Stimulated activated CD8-positive, alpha-beta memory T cell treated with anti-CD3 and anti-CD28 coated beads, Interleukin-4, amount 100 ng/mL, for 24 hours (primary cell): ENCODE measurements around the gene GLRX5.
A peak's percentile ranks its signal among the peaks of the same experiment; 100 is the strongest.
"Not testable (repeated sequence)": the region's sequence is repeated elsewhere in the genome, so short reads cannot be mapped to it uniquely, and the experiment has no call there.

Experiments
- DNase-seq: peaks from one replicate; pipeline ENCODE4 v3.0.0-alpha.2; 2020; ENCODE audit warnings: low read depth

Gene GLRX5

GRCh38 chr14:95559203-95559602 is 24.4 kb downstream of the GLRX5 start:
- DNase-seq = no peak

DNA sequence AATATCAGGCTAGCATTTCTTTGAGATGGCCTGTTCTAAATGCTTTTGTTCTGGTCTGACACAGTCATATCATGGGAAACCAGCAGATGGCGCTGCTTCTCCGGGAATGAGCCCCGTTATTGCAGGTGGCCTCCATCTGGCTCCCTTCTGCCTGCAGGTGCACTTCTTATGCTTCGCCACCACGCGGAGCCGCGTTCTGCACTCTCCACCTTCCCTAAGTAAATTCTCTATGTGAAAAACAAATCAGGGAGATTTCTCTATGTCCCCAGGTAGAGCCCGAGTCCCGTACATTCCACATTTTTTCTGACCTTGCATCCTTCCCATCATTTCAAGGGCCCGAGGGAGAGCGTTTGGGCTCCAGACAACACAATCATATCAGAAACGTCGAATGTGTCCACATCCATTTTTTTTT is 26.2 kb downstream of the GLRX5 start:
- DNase-seq = peak; percentile 76

DNA sequence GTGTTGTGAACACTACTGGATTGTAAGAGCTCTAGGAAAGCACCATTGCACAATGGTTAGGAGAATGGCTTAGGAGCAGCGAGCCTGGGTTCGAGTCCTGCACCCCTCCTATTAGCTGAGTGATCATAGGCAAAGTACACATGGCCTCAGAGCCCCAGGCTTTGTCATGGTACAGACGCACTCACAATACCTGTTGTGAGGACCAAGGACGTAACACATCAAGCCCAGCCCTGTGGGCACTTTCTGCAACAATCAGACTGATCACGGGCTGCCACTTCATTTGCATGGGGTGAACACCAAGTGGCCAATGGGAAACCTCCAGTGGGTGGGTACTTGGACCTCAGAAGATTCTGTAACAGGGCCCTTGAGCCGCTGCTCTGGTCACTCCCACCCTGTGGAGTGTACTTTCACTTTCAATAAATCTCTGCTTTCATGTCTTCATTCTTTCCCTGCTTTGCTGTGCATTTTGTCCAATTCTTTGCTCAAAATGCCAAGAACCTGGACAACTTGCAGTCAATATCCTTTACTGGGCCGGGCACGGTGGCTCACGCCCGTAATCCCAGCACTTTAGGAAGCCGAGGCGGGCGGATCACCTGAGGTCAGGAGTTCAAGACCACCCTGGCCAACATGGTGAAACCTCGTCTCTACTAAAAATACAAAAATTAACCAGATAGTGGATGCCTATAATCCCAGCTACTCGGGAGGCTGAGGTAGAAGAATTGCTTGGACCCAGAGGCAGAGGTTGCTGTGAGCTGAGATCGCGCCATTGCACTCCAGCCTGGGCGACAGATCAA is 28.2 kb downstream of the GLRX5 start:
- no peak for DNase-seq

- DNase-seq = no peak
Observed at GRCh38 chr14:95564060-95564459, 29.2 kb downstream of the GLRX5 start.

- DNase-seq = no peak
Observed at GRCh38 chr14:95569440-95569839, 34.6 kb downstream of the GLRX5 start.

- DNase-seq = no peak
Observed at GRCh38 chr14:95573313-95573712, 38.5 kb downstream of the GLRX5 start.

DNA sequence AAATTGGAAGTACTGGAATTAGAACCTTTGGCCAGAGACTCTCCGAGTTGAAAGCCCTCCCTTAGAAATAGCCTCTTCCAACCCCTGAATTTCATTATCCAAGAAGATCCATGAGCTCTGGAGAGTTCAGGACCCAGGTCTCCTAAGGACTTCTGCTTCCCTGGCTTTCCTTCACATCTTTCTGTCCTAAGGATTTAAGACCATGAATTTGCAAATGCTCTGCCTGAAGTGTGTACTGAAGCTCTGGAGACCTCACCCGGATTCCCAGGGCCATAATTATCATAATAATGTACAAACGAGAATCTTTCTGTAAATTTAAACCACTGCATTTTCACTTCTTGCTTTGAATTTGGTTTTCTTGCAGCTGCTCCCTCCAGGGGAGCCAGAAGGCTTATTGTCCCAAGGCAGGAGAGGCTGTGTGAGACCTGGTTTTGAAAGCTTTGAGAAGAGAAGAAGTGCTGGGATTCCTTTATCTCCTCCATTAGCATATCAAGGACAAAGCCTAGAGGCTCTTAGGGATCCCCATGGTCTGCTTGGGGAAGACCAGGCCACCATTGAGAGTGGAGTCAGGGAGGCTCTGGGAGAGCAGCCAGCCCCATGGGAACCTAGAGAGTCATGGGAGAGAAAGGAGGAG is 41.1 kb downstream of the GLRX5 start:
- no peak for DNase-seq

DNA sequence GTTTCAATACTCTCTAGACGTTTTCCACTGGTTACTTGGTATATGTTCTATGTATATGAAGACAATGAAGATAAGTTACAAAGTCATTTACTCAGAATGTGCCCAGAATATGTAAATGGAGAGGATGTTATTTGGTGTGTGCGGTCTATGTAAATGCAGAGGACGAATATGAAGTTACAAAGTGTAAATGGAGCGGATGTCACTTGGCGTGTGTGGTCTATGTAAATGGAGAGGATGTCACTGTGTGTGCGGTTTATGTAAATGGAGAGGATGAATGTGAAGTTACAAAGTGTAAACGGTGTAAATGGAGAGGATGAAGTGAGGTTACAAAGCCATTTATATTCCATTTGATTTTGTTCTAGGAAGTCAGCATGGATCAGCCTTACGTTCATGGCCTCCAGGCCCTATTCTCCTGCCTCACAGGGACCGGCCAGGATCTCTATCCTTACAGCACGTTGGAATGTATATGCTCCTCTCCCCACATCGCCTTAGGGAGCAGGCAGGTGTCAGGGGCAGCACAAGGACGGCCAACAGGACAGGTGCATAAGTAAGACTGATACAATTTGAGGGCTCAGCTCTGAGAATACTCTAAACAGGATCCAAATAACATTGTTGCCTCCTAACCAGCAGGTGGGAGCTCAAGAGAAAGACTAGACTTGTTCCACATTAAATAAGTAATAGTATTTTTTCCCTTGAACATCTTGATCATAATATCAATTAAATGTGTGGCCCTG is 42.4 kb downstream of the GLRX5 start:
- no peak for DNase-seq

- no peak for DNase-seq
Observed at GRCh38 chr14:95577870-95578269, 43.0 kb downstream of the GLRX5 start.

DNA sequence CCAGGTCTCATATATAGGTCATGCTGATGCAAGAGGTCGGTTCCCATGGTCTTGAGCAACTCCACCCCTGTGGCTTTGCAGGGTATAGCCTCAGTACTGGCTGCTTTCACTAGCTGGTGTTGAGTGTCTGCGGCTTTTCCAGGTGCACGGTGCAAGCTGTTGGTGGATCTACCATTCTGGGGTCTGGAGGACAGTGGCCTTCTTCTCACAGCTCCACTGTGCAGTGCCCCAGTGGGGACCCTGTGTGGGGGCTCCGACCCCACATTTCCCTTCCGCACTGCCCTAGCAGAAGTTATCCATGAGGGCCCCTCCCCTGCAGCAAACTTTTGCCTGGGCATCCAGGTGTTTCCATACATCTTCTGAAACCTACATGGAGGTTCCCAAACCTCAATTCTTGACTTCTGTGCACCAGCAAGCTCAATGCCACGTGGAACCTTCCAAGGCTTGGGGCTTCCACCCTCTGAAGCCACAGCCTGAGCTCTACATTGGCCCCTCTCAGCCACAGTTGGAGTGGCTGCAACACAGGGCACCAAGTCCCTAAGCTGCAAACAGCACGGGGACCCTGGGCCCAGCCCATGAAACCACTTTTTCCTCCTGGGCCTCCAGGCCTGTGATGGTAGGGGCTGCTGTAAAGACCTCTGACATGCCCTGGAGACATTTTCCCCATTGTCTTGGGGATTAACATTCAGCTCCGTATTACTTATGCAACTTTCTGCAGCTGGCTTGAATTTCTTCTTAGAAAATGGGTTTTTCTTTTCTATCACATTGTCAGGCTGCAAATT is 49.2 kb downstream of the GLRX5 start:
- DNase-seq = not testable (repeated sequence)

- no peak for DNase-seq
Observed at GRCh38 chr14:95585953-95586620, 51.2 kb downstream of the GLRX5 start.

- not testable (repeated sequence) for DNase-seq
Observed at GRCh38 chr14:95591182-95591581, 56.3 kb downstream of the GLRX5 start.
